GM12874 (cell line): ENCODE measurements around the gene MGMT.

ENCODE experiments used
- CTCF ChIP-seq: IDR thresholded peaks from 2 replicates; pipeline ENCODE4 v1.5.1; 2011; ENCODE audit warnings: low read depth, mild to moderate bottlenecking, control low read depth, low read length, moderate library complexity; ENCODE audit not compliant: insufficient read depth

The MGMT gene

GRCh38 chr10:129790715-129791446, 323.8 kb downstream of the MGMT start:
- no peak for TF ChIP-seq CTCF

GRCh38 chr10:129792141-129792540, 325.1 kb downstream of the MGMT start:
- TF ChIP-seq CTCF, result no peak

DNA sequence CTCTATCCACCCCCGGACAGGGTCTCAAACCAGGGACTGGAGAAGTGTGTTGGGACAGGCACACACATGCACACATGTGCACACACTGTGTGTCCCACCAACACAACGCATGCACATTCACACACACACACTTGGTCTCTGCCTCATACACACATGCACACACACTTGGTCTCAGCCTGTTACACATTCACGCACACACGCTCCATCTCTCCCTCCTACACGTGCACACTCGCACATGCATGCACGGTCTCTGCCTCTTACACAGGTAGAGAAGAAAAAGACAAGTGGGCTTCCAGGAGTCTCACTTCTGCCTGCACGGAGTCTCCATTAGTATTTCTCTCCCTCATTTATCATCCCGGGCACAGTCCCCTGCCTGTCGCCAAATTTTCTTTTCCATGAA, 325.8 kb downstream of the MGMT start:
- TF ChIP-seq CTCF, result no peak

DNA sequence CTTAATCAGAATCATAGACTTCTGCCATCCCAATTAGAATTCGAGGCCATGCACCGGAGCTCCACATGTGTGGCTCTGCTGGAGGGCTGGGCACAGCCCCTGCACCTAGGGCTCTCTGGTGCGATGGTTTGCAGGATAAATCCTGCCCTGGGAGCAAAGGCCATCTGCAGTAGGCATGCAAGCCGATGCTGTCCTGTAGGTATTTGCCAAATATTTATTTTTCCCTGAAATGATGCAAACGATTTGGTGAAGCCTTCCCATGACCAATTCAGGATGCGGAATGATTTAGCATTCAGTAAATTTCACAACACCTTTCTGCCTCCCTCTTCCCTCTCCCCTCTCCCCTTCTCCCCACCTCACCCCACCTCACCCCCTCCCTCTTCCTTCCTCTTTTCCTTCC, 326.4 kb downstream of the MGMT start:
- no peak for TF ChIP-seq CTCF

GRCh38 chr10:129793996-129794395, 327.0 kb downstream of the MGMT start:
- TF ChIP-seq CTCF, result no peak

GRCh38 chr10:129796710-129797420, 329.8 kb downstream of the MGMT start:
- TF ChIP-seq CTCF, result no peak

DNA sequence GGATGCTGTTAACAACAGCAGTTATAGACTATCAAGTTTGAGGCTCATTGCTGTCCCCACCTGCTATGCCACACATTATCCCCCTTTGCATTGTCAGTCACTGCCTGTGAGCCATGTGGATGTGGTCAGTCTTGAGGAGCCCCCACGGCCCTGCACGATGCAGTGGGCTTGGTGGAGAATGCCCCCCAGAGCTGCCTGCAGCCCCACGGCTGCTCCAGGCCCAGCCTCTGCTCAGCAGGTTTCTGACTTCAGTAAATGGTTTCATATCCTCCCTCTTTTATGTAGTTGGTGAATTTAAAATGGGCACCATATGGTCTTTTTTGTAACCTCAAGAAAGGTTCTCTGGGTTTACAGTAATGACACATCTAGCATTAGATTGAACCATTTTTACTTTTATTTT, 332.9 kb downstream of the MGMT start:
- no peak for TF ChIP-seq CTCF
